GM18498 (cell line): ENCODE data around the gene VMP1.

Experiments
- ATAC-seq: cut with Tn5 transposase; IDR thresholded peaks from one replicate; pipeline ENCODE4 v1.9.1; 2021; ENCODE audit warnings: mild to moderate bottlenecking, moderate library complexity; ENCODE audit not compliant: unreplicated experiment

Gene VMP1

GRCh38 chr17:59707971-59708430 lies 547 bp downstream of the VMP1 start:
- no peak for ATAC-seq

GRCh38 chr17:59711936-59712335 lies 4.5 kb downstream of the VMP1 start:
- no peak for ATAC-seq

- ATAC-seq: no peak
These were observed 5.4 kb downstream of the VMP1 start for GRCh38 chr17:59712862-59713261.

GRCh38 chr17:59714255-59714654 lies 6.8 kb downstream of the VMP1 start:
- no peak for ATAC-seq

- ATAC-seq: no peak
These were observed 9.0 kb downstream of the VMP1 start for GRCh38 chr17:59716427-59716826.

GRCh38 chr17:59719526-59719925 lies 12.1 kb downstream of the VMP1 start:
- ATAC-seq: no peak

GRCh38 chr17:59722623-59723022 lies 15.2 kb downstream of the VMP1 start:
- no peak for ATAC-seq

- no peak for ATAC-seq
These were observed 15.6 kb downstream of the VMP1 start for GRCh38 chr17:59723041-59723440.

GRCh38 chr17:59723607-59724006 lies 16.2 kb downstream of the VMP1 start:
- ATAC-seq: no peak

- ATAC-seq: no peak
These were observed 18.2 kb downstream of the VMP1 start for GRCh38 chr17:59725691-59726090.

GRCh38 chr17:59727817-59728533 lies 20.5 kb downstream of the VMP1 start:
- no peak for ATAC-seq

GRCh38 chr17:59730268-59730834 lies 22.9 kb downstream of the VMP1 start:
- no peak for ATAC-seq

- ATAC-seq: no peak
These were observed 26.2 kb downstream of the VMP1 start for GRCh38 chr17:59733697-59734096.

GRCh38 chr17:59734226-59734625 lies 26.8 kb downstream of the VMP1 start:
- ATAC-seq: no peak

GRCh38 chr17:59737324-59737723 lies 29.9 kb downstream of the VMP1 start:
- no peak for ATAC-seq

GRCh38 chr17:59743842-59744241 lies 36.4 kb downstream of the VMP1 start:
- ATAC-seq: no peak

GRCh38 chr17:59745040-59745439 lies 37.6 kb downstream of the VMP1 start:
- ATAC-seq: no peak

- ATAC-seq: no peak
These were observed 39.5 kb downstream of the VMP1 start for GRCh38 chr17:59746849-59747445.

GRCh38 chr17:59748591-59748990 lies 41.1 kb downstream of the VMP1 start:
- ATAC-seq: no peak

GRCh38 chr17:59751955-59752413 lies 44.5 kb downstream of the VMP1 start:
- no peak for ATAC-seq

- ATAC-seq: no peak
These were observed 45.0 kb downstream of the VMP1 start for GRCh38 chr17:59752446-59752845.

GRCh38 chr17:59752922-59753321 lies 45.5 kb downstream of the VMP1 start:
- ATAC-seq: no peak
